Neural progenitor cell (in vitro differentiated cells): Measurements from ENCODE around the gene MAPK1.

Source experiments
- CTCF ChIP-seq: fragments of 200-600 bp; sonication (generic); IDR thresholded peaks from 2 replicates; pipeline ENCODE4 v1.5.1; 2017; ENCODE audit warnings: antibody characterized with exemption, mild to moderate bottlenecking
- EZH2 ChIP-seq: fragments of 200-600 bp; sonication (generic); IDR thresholded peaks from 2 replicates; pipeline ENCODE4 v1.6.1; 2017; ENCODE audit warnings: antibody characterized with exemption, mild to moderate bottlenecking, moderate library complexity
- EZH2phosphoT487 ChIP-seq: fragments of 200-600 bp; sonication (generic); IDR thresholded peaks from 2 replicates; pipeline ENCODE4 v1.6.1; 2017; ENCODE audit warnings: antibody characterized with exemption

GRCh38 chr22:21856868-21857267 is 10.6 kb downstream of the MAPK1 start:
- TF ChIP-seq CTCF: no peak
- TF ChIP-seq EZH2: no peak
- TF ChIP-seq EZH2phosphoT487: no peak
